ENCODE data around the gene PCK2. TPM values are rescaled to one million over a fixed set of nuclear protein-coding genes. Genes with fewer than 3 reads are reported as not detected.
A peak's percentile ranks its signal among the peaks of the same experiment; 100 is the strongest.

PCK2 gene
- total and polyA plus RNA-seq, 2 of the 13 experiments (the other 11 are each of a cell fraction or from before 2014, with no cell fraction given): 129 to 272 TPM

- TF ChIP-seq ZHX2 (IDR thresholded peaks at IDR 0.05; ENCODE audit: low read depth) (no peak), ZHX2 (CRISPR knock-in tag; IDR thresholded peaks at IDR 0.05; ENCODE audit: borderline replicate concordance) (no peak), ZNF446 (CRISPR knock-in tag; IDR thresholded peaks at IDR 0.05) (no peak), TBP (CRISPR knock-in tag; IDR thresholded peaks at IDR 0.05) (no peak), ZNF251 (CRISPR knock-in tag; IDR thresholded peaks at IDR 0.05) (no peak), ZFY (CRISPR knock-in tag; IDR thresholded peaks at IDR 0.05) (no peak), ZNF274 (CRISPR knock-in tag; IDR thresholded peaks at IDR 0.05) (no peak; the same call in 1 of the 2 replicates), CENPT (CRISPR knock-in tag; IDR thresholded peaks at IDR 0.05; ENCODE audit: low read depth) (0 out of 2 replicates have a peak, but pooled peaks have one; percentile 24), ARID3A (IDR thresholded peaks at IDR 0.05; ENCODE audit: low read depth, low read length) (no peak), ZNF781 (CRISPR knock-in tag; IDR thresholded peaks at IDR 0.05; ENCODE audit: borderline replicate concordance, not compliant biosample characterization) (peak; percentile 87), ZNF562 (CRISPR knock-in tag; IDR thresholded peaks at IDR 0.05; ENCODE audit: borderline replicate concordance) (no peak), FOSL1 (CRISPR knock-in tag; IDR thresholded peaks at IDR 0.05; ENCODE audit: borderline replicate concordance) (no peak)
- TF ChIP-seq, protein P1, sequence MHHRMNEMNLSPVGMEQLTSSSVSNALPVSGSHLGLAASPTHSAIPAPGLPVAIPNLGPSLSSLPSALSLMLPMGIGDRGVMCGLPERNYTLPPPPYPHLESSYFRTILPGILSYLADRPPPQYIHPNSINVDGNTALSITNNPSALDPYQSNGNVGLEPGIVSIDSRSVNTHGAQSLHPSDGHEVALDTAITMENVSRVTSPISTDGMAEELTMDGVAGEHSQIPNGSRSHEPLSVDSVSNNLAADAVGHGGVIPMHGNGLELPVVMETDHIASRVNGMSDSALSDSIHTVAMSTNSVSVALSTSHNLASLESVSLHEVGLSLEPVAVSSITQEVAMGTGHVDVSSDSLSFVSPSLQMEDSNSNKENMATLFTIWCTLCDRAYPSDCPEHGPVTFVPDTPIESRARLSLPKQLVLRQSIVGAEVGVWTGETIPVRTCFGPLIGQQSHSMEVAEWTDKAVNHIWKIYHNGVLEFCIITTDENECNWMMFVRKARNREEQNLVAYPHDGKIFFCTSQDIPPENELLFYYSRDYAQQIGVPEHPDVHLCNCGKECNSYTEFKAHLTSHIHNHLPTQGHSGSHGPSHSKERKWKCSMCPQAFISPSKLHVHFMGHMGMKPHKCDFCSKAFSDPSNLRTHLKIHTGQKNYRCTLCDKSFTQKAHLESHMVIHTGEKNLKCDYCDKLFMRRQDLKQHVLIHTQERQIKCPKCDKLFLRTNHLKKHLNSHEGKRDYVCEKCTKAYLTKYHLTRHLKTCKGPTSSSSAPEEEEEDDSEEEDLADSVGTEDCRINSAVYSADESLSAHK (CRISPR knock-in tag; IDR thresholded peaks at IDR 0.05; ENCODE audit: borderline replicate concordance): peak; percentile 35; the same call in 1 of the 2 replicates
- TF ChIP-seq, protein P2, sequence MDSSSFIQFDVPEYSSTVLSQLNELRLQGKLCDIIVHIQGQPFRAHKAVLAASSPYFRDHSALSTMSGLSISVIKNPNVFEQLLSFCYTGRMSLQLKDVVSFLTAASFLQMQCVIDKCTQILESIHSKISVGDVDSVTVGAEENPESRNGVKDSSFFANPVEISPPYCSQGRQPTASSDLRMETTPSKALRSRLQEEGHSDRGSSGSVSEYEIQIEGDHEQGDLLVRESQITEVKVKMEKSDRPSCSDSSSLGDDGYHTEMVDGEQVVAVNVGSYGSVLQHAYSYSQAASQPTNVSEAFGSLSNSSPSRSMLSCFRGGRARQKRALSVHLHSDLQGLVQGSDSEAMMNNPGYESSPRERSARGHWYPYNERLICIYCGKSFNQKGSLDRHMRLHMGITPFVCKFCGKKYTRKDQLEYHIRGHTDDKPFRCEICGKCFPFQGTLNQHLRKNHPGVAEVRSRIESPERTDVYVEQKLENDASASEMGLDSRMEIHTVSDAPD (CRISPR knock-in tag; IDR thresholded peaks at IDR 0.05): no peak
These were observed 41.4 kb downstream of the PCK2 start (continued) for GRCh38 chr14:24135584-24135833.
